ENCODE results near the gene SLC8A3. TPM values are rescaled to one million over a fixed set of nuclear protein-coding genes. Genes with fewer than 3 reads are reported as not detected.

Gene SLC8A3
- total RNA-seq, 1 donor from 2014 or later = 0.24 TPM

GRCh38 chr14:70127186-70127585 is 61.6 kb downstream of the SLC8A3 start:
- DNase-seq (ENCODE audit: low spot score) = no peak
- Mint-ChIP-seq H3K27me3 (ENCODE audit: insufficient read depth, low read depth) (peaks cover 11% of the 10 kb centered on the region), H3K9me3 (no peaks in the 10 kb centered on the region), H3K36me3 (no peaks in the 10 kb centered on the region), H3K4me3 (no peak overlapping the region), H3K27ac (no peak overlapping the region), H3K4me1 (peaks cover 20% of the 10 kb centered on the region)
- Histone ChIP-seq H3K9ac (no peak overlapping the region), H3K4me3 (no peak overlapping the region), H3K4me2 (no peak overlapping the region), H3K27me3 (no peaks in the 10 kb centered on the region), H3K9me3 (ENCODE audit: low read depth) (no peaks in the 10 kb centered on the region), H4K20me1 (ENCODE audit: low read depth) (no peaks in the 10 kb centered on the region), H3F3A (ENCODE audit: low read depth) (no peaks in the 10 kb centered on the region), H3K4me1 (peaks cover 2% of the 10 kb centered on the region), H3K36me3 (no peaks in the 10 kb centered on the region), H3K79me2 (ENCODE audit: low read depth) (no peaks in the 10 kb centered on the region), H3K27ac (no peak overlapping the region), H2AFZ (replicated peaks) (no peak overlapping the region)
- TF ChIP-seq EZH2 (IDR thresholded peaks at IDR 0.05) (no peak), EZH2phosphoT487 (IDR thresholded peaks at IDR 0.05) (no peak)

- Mint-ChIP-seq H3K4me1 (peaks cover 42% of the 10 kb centered on the region), H3K27ac (peak overlapping the region; percentile 12), H3K27me3 (ENCODE audit: insufficient read depth, low read depth) (peaks cover 5% of the 10 kb centered on the region), H3K9me3 (no peaks in the 10 kb centered on the region), H3K4me3 (no peak overlapping the region), H3K36me3 (no peaks in the 10 kb centered on the region)
- Histone ChIP-seq H3F3A (ENCODE audit: low read depth) (peaks cover 9% of the 10 kb centered on the region), H4K20me1 (ENCODE audit: low read depth) (no peaks in the 10 kb centered on the region), H3K9ac (no peak overlapping the region), H3K79me2 (ENCODE audit: low read depth) (no peaks in the 10 kb centered on the region), H3K4me2 (no peak overlapping the region), H3K27ac (no peak overlapping the region), H3K36me3 (no peaks in the 10 kb centered on the region), H3K4me3 (no peak overlapping the region), H3K27me3 (no peaks in the 10 kb centered on the region), H2AFZ (replicated peaks) (no peak overlapping the region), H3K9me3 (ENCODE audit: low read depth) (no peaks in the 10 kb centered on the region), H3K4me1 (peaks cover 24% of the 10 kb centered on the region)
- TF ChIP-seq CTCF (IDR thresholded peaks at IDR 0.05) (no peak), EZH2phosphoT487 (IDR thresholded peaks at IDR 0.05) (no peak), EZH2 (IDR thresholded peaks at IDR 0.05) (no peak)
- DNase-seq (ENCODE audit: low spot score) = no peak
These were observed 65.0 kb downstream of the SLC8A3 start for GRCh38 chr14:70123796-70124195.

- Histone ChIP-seq H2AFZ (replicated peaks) (peak overlapping the region; percentile 74), H3K9me3 (ENCODE audit: low read depth) (no peaks in the 10 kb centered on the region), H3K4me3 (no peak overlapping the region), H3K4me2 (peak overlapping the region; percentile 60), H3K4me1 (peaks cover 24% of the 10 kb centered on the region), H4K20me1 (ENCODE audit: low read depth) (no peaks in the 10 kb centered on the region), H3K27ac (no peak overlapping the region), H3K79me2 (ENCODE audit: low read depth) (no peaks in the 10 kb centered on the region), H3F3A (ENCODE audit: low read depth) (peaks cover 9% of the 10 kb centered on the region), H3K27me3 (no peaks in the 10 kb centered on the region), H3K9ac (no peak overlapping the region), H3K36me3 (no peaks in the 10 kb centered on the region)
- Mint-ChIP-seq H3K4me3 (peak overlapping the region; percentile 60), H3K36me3 (no peaks in the 10 kb centered on the region), H3K27me3 (ENCODE audit: insufficient read depth, low read depth) (peaks cover 3% of the 10 kb centered on the region), H3K9me3 (peaks cover 3% of the 10 kb centered on the region), H3K27ac (peak overlapping the region; percentile 99), H3K4me1 (peaks cover 46% of the 10 kb centered on the region)
- DNase-seq (ENCODE audit: low spot score) = peak; percentile 93
- TF ChIP-seq EZH2phosphoT487 (IDR thresholded peaks at IDR 0.05) (no peak), EZH2 (IDR thresholded peaks at IDR 0.05) (no peak), CTCF (IDR thresholded peaks at IDR 0.05) (no peak)
These were observed 67.2 kb downstream of the SLC8A3 start for GRCh38 chr14:70121521-70121920.

- Histone ChIP-seq H3K79me2 (ENCODE audit: low read depth) (no peaks in the 10 kb centered on the region), H3K4me2 (no peak overlapping the region), H3K27ac (no peak overlapping the region), H3K9me3 (ENCODE audit: low read depth) (no peaks in the 10 kb centered on the region), H3F3A (ENCODE audit: low read depth) (peaks cover 9% of the 10 kb centered on the region), H4K20me1 (ENCODE audit: low read depth) (no peaks in the 10 kb centered on the region), H3K36me3 (no peaks in the 10 kb centered on the region), H3K27me3 (no peaks in the 10 kb centered on the region), H3K9ac (no peak overlapping the region), H2AFZ (replicated peaks) (no peak overlapping the region), H3K4me3 (no peak overlapping the region), H3K4me1 (peaks cover 24% of the 10 kb centered on the region)
- Mint-ChIP-seq H3K36me3 (no peaks in the 10 kb centered on the region), H3K27me3 (ENCODE audit: insufficient read depth, low read depth) (no peaks in the 10 kb centered on the region), H3K27ac (peak overlapping the region; percentile 34), H3K4me1 (peaks cover 35% of the 10 kb centered on the region), H3K9me3 (peaks cover 3% of the 10 kb centered on the region), H3K4me3 (no peak overlapping the region)
- DNase-seq (ENCODE audit: low spot score) = no peak
- TF ChIP-seq EZH2phosphoT487 (IDR thresholded peaks at IDR 0.05) (no peak), CTCF (IDR thresholded peaks at IDR 0.05) (no peak), EZH2 (IDR thresholded peaks at IDR 0.05) (no peak)
These were observed 70.7 kb downstream of the SLC8A3 start for GRCh38 chr14:70118064-70118463.

Data from neural progenitor cell (in vitro differentiated cells).